EH (cell line): ENCODE measurements around the gene IL36A.

ENCODE experiments used
- DNase-seq: peaks from one replicate; pipeline ENCODE4 v3.0.0-alpha.2; 2015; ENCODE audit warnings: low read depth

IL36A gene

DNA sequence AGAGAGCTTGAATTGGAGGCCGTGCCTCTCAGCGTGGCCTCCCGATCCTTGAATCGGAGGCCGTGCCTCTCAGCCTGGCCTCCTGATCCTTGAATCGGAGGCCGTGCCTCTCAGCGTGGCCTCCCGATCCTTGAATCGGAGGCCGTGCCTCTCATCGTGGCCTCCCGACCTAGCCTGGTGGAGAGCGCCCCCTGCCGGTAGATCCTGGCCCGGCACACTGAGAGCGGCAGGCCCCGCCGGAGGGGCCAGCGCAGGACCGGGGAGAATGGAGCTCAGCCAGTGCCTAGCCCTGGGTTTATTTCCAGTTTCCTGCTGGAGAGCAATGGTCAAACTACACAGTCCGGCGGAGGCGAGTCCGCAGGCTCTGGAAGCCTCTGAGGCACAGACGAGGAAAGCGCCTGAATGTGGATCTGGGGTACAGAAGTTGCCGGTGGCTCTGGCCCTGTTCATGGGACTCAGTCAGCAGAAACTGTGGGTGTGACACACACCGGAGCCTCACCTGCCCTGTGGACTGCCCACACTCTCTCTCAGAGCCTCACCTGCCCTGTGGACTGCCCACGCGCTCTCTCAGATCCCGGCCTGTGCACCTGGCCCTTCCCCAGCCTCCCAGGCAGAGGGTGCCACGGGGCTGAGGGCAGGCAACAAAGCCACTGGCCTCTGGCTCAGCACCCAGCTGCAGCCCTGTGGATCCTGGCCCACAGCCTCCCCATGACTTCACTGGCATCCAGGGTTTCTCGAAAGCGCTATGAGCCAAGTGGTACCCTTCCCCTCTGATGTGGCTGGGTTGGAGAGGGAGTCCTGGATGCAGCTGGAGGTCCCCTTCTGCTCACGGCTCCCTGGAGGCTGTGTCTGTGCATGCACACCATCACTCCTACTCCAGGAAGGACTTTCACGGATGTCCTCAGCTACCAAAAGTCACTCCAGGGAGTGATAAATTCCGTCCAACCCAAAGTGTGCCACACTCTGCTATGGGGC lies 45.9 kb downstream of the IL36A start:
- DNase-seq = no peak

- DNase-seq = no peak
Measured at GRCh38 chr2:113052396-113052917, 47.2 kb downstream of the IL36A start, which contains the start of gene IL36B. Gene IL36B, minus strand, starts transcription at chr2:113052867.

DNA sequence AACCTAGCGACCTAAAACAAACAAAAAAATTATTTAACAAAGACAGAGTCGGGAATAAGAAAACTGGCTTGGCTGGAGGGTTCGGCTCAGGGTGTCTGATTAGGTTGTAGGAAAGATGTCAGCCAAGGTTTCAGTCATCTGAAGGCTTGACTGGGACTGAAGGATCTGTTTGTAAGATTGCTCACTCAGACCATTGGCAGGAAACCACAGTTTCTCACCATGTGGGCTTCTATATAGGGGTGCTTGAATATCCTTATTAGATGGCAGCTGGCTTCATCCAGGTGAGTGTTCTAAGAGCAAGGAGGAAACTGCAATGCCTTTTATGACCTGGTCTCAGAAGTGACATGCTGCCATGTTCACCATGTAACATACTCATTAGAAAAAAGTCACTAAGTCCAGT lies 48.4 kb downstream of the IL36A start:
- no peak for DNase-seq

- DNase-seq = no peak
Measured at GRCh38 chr2:113054066-113054465, 48.8 kb downstream of the IL36A start.

- DNase-seq = no peak
Measured at GRCh38 chr2:113056521-113056920, 51.3 kb downstream of the IL36A start.

GRCh38 chr2:113057117-113057516 lies 51.9 kb downstream of the IL36A start:
- no peak for DNase-seq
